ENCODE results near the gene AGBL3.
"Not testable (repeated sequence)": the region's sequence is repeated elsewhere in the genome, so short reads cannot be mapped to it uniquely, and the experiment has no call there.

AGBL3 gene

DNA sequence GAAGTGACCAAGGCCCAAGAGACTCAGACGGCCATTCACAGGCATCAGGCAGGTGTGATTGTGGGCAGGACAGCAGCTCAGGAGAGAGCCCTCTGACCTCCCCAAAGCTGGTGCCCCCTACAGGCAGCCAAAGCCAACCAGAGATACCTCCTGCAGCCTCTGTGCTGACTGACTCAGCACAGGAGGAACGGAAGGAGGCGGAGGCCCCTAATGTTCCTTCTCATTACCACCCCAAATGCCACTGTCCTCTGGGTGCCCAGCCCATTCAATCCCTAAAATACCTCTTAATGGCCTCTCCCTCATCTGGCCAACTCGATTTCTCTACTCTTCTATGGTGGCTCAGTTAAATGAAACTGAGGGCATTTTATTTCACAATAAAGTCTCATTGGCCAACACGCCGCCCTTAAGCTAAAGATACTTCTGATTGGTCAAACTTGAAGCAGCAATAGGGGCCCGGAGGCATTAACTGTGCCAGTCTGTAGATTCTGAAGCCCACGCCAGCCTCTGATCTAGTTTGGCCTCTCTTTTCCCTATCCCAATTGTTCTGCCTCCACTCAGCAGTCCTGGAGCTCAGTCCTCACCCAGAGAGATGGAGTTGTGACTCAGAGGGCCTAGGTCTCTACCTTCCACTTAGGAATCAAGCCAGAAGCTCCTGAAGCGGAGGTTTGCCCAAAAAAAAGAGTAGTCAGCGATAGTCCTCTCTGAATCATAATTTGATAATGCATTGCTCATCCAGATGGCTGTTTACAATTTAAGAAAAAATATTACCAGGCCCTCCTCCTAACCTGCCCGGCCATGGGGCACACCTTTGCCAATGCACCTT lies 183.0 kb downstream of the AGBL3 start:
- peak; percentile 71 for DNase-seq

DNA sequence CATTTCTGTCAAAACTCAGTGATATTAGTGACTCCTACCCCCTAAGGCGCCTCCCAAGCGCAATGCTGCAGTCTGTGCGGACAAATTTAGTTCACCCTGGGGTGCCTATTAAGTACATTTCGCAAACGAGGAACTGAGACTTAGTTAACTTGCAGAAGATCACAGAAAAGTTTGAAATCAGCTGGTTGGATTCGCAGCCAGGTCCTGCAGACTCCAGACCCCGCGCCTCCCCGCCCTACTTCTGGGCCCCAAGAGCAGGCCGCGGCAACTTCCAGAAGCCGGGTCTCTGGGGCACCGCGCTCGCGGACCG lies 183.6 kb downstream of the AGBL3 start:
- DNase-seq: peak; percentile 66

DNA sequence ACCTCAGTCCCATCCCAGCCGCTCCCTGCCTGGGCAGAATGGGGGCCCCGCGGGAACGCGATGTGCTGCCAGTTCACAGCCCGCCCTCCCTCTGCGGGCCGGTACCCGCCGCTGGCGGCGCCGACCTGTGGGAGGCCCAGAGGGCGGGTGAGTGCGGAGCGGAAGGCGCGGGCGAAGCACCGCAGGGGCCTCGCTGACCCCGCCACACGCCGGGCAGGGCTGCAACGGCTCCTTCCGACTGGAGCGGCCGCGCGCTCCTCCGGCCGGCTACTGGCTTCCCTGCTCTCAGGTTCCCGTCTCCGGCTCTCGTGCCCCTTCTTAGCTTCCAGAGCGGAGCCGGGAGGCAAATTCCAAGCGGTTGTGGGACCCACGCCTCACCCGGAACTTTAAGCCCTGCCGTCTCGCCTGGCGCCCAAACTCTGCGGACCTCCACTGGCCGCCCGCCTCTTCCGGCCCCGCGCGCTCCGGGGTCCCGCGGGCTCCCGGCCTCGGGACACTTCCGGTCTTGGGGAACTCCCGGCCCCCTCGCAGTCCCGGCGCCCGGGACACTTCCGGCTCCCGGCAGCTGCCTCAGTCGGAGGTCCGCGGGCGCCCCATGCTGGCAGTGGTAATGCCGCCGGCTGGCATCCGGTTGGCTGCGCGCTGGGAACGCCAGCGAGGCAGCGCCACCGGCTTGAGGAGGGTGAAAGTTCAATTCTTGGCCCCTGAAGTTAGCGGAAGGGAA lies 184.1 kb downstream of the AGBL3 start, which contains the start of gene CYREN:
TSS of gene CYREN (minus strand) at position 434 of the 724 bp plus-strand sequence. CDS start 1,785 bp downstream, outside the sequence.
- DNase-seq: peak; percentile 97

DNA sequence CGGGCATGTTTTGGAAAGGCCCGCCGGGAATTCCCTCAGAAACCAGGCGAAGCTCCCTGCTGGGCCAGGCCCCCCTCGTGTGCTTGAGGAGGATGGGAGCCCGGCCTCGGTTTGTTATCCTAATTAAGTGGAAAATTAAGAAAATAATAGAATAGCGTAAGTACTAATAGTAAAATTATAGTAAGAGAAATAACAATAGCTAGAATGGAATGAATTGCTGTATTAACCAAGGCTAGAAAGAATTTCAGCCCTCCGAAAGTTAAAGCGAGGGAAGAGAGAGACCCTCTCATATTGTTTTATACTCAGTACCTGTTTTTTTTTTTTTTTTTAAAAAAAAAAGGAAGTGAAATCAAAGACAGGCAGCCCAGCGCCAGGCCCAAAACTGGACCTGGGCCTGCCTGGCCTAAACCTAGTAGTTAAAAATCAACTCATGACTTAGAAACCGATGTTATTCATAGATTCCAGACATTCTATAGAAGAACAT lies 184.7 kb downstream of the AGBL3 start:
- DNase-seq: not testable (repeated sequence)

DNA sequence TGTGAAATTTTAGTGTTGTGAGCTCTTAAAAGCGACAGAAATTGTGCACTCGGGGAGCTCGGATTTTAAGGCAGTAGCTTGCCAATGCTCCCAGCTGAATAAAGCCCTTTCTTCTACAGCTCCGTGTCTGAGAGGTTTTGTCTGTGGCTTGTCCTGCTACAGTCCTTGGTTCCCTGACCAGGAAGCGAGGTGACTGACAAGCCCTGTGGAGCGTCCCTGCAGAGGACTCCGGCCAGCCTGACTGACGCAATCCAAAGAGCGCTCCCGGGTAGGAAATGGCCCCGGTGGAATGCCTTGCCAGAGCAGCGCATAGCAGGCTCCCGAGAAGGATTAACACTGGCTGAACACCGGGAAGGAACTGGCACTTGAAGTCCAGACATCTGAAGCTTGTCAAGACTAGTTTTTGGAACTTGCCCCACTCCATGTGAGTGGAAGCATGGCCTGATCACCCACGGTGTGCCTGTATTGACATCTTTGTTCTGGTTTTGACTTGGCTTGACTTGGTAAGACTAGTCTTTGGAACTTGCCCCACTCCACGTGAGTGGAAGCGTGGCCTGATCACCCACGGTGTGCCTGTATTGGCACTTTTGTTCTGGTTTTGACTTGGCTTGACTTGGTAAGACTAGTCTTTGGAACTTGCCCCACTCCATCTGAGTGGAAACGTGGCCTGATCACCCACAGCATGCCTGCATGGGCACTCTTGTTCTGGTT lies 185.4 kb downstream of the AGBL3 start:
- peak; percentile 35 for DNase-seq

DNA sequence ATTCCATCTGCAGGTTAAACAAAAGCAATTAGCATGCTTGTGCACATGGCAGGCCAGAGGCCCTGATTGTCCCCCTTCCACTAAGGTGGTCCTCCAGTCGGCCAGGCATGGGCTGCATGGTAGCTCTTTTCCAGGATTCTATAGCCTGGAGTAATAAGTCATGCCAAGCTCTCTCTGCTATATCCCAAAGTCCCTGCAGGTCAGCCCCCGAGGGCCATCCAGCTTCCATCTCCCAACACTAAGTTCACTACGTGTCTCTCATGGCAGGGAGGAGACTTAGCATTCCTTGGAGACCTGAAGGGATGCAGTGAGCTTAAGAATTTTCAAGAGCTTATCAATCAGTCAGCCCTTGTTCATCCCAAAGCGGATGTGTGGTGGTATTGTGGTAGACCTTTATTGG lies 187.6 kb downstream of the AGBL3 start:
- DNase-seq: not testable (repeated sequence)

DNA sequence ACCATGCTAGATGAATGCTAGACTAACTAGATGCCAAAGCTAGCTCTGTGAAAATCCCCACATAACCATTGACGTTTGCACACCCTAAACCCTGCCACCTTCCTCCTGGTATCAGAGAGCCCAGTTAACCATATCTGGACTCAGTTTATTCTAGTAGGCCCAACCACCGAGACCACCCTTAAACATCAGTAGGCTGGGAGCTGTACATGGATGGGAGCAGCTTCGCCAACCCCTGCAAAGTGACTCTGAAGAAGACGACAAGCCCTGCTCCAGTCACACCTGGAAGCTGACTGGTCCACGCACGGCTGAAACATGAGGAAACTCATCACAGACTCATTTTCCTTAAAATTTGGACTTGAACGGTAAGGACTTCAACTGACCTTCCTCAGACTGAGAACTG lies 188.6 kb downstream of the AGBL3 start:
- DNase-seq: no peak

DNA sequence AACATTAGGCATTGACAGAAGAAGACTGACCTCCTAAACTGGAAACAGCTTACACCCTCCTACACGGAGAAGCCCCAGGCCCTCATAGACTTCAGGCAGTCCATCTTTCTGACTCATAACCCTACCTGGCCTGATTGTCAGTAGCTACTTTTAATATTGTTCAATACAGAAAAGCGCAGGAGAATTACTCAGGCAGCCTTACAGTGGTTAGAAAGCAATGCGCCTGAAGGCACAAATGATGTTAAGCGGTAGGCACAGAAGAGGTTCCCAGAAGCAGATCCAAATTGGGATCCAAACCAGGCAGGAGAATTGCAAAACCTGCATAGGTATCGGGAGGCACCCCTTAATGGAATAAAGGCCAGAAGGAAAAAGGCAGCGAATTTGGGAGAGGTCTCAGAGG lies 189.6 kb downstream of the AGBL3 start:
- no peak for DNase-seq

DNA sequence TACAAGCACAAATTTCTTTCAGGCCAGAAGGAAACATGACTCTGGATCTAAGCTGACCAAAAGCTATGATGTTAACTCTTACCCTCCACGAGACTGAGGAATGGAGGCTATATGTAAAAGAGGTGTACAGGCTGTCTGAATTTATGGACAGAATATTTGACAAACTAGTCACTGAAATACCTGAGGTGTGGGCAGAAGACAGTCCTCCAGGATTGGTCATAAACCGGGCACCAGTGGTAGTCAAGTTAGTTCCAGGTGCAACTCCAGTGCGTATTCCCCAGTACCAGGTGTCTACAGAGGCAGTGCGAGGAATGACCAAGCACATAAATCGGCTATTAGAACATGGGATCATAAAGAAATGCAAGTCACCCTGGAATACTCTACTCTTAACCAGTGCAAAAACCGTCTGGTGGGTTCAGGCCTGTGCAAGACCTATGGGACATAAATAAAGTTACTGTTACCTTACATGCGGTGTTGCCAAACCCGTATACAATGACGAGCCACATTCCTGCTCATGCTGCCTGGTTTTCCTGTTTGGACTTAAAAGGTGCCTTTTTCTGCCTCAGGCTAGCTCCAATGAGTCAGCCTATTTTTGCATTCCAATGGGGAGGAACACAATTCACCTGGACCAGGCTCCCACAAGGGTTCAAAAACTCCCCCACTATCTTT lies 190.9 kb downstream of the AGBL3 start:
- no peak for DNase-seq

DNA sequence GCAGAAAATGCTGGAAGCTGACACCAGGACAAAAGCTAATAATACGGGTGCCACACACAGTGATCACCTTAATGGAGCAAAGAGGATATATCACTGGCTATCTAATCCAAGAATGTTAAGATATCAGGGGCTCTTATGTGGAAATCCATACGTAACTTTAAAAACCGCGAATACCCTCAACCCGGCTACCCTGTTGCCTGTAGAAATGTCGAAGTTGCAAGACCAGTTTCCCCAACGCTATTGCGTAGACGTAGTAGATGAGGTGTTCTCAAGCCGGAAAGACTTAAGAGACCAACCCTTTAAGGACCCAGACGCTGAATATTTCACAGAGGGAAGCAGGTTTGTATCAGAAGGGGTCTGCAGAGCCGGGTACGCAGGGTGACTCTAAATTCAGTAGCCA lies 192.1 kb downstream of the AGBL3 start:
- no peak for DNase-seq

DNA sequence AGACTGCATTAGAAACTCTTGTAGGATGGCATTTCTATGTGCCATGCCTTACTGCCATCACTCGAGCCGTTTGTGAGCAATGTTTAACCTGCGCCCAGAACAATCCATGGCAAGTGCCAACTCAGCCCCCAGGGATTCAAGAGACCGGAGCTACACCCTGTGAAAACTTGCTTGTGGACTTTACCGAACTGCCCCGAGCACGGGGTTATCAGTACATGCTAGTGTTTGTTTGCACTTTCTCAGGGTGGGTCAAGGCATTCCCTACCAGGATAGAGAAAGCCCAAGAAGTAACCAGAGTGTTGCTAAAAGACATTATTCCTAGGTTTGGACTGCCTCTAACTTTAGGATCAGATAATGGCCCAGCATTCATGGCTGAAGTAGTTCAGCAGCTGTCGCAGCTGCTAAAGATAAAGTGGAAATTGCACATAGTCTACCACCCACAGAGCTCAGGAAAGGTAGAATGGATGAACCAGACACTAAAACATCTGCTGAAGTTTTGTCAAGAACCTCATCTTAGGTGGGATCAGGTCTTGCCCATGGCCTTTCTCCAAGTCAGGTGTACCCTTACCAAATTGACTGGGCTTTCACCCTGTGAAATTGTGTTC lies 193.1 kb downstream of the AGBL3 start:
- no peak for DNase-seq

DNA sequence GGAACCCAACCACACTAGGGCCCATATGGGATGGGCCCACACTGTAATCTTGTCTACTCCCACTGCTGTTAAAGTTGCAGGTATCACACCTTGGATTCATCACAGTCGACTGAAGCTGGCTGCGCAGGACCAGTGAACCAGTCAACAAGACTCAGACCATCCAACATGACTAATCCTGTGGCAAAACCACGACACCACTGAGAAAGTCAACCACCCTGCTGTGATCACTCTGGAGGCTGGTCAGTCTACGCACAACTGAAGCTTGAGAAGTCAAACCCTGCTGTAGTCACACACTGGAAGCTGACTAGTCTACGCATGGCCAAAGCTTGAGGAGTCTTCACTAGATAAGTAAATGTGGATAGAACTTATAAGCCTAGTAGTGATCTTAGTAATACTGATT lies 193.8 kb downstream of the AGBL3 start:
- no peak for DNase-seq

DNA sequence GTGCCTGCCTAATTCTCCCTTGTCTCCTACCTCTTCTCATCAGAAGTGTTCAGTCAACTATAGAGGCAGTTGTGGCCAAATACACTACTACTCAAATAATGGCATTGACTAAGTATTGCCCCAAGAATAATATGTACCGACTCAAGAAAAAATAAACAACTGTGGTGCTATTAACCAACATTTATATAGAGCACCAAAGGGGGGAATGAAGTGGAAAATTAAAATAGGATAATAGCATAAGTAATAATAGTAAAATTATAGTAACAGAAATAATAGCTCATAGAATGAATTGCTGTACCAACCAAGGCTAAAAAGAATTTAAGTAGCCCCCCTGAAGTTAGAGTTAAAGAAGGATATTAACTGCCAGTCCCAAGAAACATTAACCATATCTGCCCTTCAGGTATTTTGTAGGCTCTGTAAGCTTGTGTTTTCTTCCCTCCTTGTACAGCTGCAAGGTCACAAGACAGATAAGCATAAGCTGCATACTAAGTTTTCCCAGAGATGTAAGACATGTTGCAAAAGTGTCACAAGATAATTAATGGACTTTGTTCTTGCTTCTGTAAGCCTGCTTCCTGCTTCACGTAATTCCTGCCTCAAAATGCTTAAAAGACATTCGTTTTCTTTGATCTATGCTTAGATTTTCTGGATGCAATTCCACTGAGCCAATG lies 195.1 kb downstream of the AGBL3 start:
- no peak for DNase-seq

DNA sequence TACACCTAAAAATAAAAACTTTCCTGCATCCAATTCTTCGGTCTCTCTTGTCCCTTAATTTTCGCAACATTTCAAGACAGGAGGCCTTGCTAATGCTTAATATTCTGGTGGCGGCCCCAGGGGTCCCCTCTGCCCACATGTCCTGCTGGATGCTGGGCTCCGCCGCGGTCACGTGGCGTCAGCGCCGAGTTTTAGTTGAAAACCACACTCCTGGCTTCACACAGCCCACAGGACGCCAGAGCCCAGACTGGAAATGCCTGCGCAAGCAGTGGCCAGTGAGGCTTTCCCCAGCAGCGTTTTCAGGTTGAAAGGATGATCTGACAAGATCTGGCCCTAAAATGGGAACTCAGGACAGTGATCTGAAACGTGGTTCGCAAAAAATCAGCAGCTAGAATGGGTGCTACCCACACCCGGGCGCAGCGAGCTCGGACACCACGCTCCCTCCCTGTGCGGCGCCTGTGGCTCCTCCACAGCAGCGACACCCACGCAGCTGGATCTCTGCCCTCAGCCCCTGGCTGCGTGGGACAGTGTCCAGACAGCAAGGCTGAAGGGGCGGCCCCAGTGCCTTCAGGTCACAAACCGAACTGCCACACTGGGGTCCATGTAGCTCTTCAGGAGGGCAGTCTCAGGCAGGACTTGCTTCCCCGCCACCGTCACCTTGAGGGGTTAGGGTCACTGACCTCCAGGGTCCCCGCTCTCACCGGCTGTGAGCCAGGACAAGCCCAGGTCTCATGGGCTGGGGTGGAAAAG lies 195.8 kb downstream of the AGBL3 start:
- no peak for DNase-seq

DNA sequence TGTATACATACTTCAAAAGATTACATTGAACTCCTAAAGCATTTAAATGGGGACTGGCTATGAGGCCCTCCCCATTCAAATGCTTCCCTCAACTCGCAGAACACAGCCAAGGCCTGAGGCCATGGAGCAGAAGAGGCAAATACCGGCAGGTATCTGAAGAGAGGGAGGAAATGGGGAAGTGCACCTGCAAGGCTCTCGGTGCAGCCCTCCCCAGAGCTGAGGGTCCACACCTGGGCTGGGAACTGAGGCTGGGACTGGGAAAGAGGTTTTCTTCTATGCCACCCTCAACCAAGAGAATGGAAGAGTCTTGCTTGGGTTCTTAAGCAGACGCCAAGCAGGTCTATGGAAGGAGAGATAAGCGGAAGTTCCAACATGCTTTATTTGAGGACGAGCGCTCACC lies 197.2 kb downstream of the AGBL3 start:
- no peak for DNase-seq

DNA sequence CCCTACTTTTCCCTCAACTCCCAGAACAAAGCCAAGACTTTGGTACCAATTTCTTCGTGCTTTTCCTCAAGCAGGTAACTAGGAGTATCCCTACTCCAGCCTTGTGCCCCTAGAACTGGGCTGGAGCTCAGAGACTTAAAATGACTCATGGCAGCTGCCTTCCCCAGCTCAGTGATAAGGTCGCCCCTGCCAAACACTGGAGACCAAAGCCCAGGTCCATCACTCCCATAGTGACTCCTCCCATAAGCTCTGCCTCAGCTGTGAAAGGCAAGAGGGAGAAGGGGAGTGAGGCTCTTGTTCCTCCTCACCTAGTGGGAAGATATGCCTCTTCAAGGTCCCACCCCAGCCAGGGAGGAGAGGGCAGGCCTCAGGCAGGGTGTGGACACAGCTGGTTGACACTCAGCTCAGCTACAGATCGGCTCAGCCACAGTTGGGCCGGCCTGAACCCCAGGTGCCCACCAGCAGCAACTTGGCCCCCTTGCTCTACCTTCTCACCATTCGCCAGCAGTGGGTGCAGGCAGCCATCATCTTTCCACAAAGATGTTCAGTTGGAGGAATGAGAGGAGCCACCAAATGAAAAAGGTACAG lies 198.0 kb downstream of the AGBL3 start:
- DNase-seq: no peak
